K562 (cell line): Measurements from ENCODE around the gene CFAP54.

Experiments used
- ARID2 ChIP-seq: fragments of 450-650 bp; IDR thresholded peaks from 2 replicates; pipeline ENCODE4 v1.6.1; 2017; ENCODE audit warnings: antibody characterized with exemption, mild to moderate bottlenecking
- ATF3 ChIP-seq, 2 experiments: fragments of 450-650 bp in 1 of 2; sonication (generic) in 1 of 2; formaldehyde crosslinking in 1 of 2; IDR thresholded peaks in 1 of 2; conservative IDR thresholded peaks in 1 of 2; 2 replicates each; pipeline versions ENCODE4 v1.6.1 to v1.8.1; 2016 to 2023; ENCODE audit warnings: mild to moderate bottlenecking in 2 of 2, moderate library complexity in 2 of 2, inconsistent platforms in 1 of 2, missing genetic modification reagents in 1 of 2
- BMI1 ChIP-seq: fragments of 150-350 bp; IDR thresholded peaks from 2 replicates; pipeline ENCODE4 v1.6.1; 2014; ENCODE audit warnings: low read length
- BRD4 ChIP-seq: fragments of 200-600 bp; sonication (generic); IDR thresholded peaks from 2 replicates; pipeline ENCODE4 v1.6.1; 2017; ENCODE audit warnings: inconsistent platforms
- CTCF ChIP-seq, 3 experiments: IDR thresholded peaks in 2 of 3; conservative IDR thresholded peaks in 1 of 3; 2 replicates each; pipeline ENCODE4 v1.5.1; 2011 to 2012; ENCODE audit warnings: low read length in 3 of 3, mild to moderate bottlenecking in 3 of 3, control low read depth in 2 of 3, improper control_type of control experiment in 1 of 3, inconsistent platforms in 1 of 3, low read depth in 1 of 3, mixed read lengths in 1 of 3, moderate library complexity in 1 of 3; ENCODE audit not compliant: insufficient read depth in 2 of 3
- ELK3 ChIP-seq: fragments of 450-650 bp; formaldehyde crosslinking; IDR thresholded peaks from 2 replicates; pipeline ENCODE4 v1.4.0; 2020; ENCODE audit warnings: mild to moderate bottlenecking
- ESRRA ChIP-seq: fragments of 450-650 bp; IDR thresholded peaks from 2 replicates; pipeline ENCODE4 v1.6.1; 2014; ENCODE audit warnings: low read depth, mild to moderate bottlenecking, moderate library complexity, borderline replicate concordance
- EZH2 ChIP-seq: IDR thresholded peaks from 2 replicates; pipeline ENCODE4 v1.6.1; 2012; ENCODE audit warnings: low read depth, mild to moderate bottlenecking, inconsistent platforms, low read length, borderline replicate concordance
- FOSL1 ChIP-seq: fragments of 200-800 bp; sonication (Bioruptor generic); conservative IDR thresholded peaks from 2 replicates; pipeline ENCODE4 v1.6.1; 2016; ENCODE audit warnings: missing genetic modification characterization, missing compliant biosample characterization
- MTA1 ChIP-seq: fragments of 450-650 bp; IDR thresholded peaks from 2 replicates; pipeline ENCODE4 v1.6.1; 2017; ENCODE audit warnings: borderline replicate concordance
- RFX5 ChIP-seq: IDR thresholded peaks from 2 replicates; pipeline ENCODE4 v1.6.1; 2011; ENCODE audit warnings: low read depth, mild to moderate bottlenecking, improper control_type of control experiment, low read length
- TFAP4 ChIP-seq: sonication (generic); formaldehyde crosslinking; IDR thresholded peaks from 2 replicates; pipeline ENCODE4 v1.8.0; 2022; ENCODE audit warnings: missing genetic modification reagents, mild to moderate bottlenecking, moderate library complexity, borderline replicate concordance
- YY1 ChIP-seq, 3 experiments: IDR thresholded peaks; 2 replicates each; pipeline ENCODE4 v1.6.1; 2011; ENCODE audit warnings: low read length in 2 of 3, mild to moderate bottlenecking in 2 of 3, moderate library complexity in 2 of 3, borderline replicate concordance in 1 of 3, control low read depth in 1 of 3, low read depth in 1 of 3; ENCODE audit not compliant: insufficient read depth in 3 of 3, insufficient replicate concordance in 2 of 3, control insufficient read depth in 1 of 3, insufficient read length in 1 of 3; ENCODE audit errors: extremely low read depth in 1 of 3

- no peak for TF ChIP-seq YY1 (IDR thresholded peaks at IDR 0.05; ENCODE audit: borderline replicate concordance in 1 of 3, control insufficient read depth in 1 of 3, extremely low read depth in 1 of 3, insufficient read depth in 3 of 3, insufficient read length in 1 of 3, insufficient replicate concordance in 2 of 3, low read depth in 1 of 3, low read length in 2 of 3)
- no peak for TF ChIP-seq ESRRA
- no peak for TF ChIP-seq CTCF (IDR thresholded peaks at IDR 0.05 in 2 of 3, conservative IDR thresholded peaks at IDR 0.05 in 1 of 3; ENCODE audit: insufficient read depth in 2 of 3, low read depth in 1 of 3, low read length in 3 of 3)
- no peak for TF ChIP-seq EZH2
- no peak for TF ChIP-seq FOSL1 (tag)
- no peak for TF ChIP-seq BRD4
- no peak for TF ChIP-seq ARID2
- TF ChIP-seq ELK3 (CRISPR knock-in tag): no peak
- no peak for TF ChIP-seq RFX5
- TF ChIP-seq TFAP4: no peak
- TF ChIP-seq MTA1: no peak
- no peak for TF ChIP-seq BMI1
- no peak for TF ChIP-seq ATF3 (IDR thresholded peaks at IDR 0.05)
- no peak for TF ChIP-seq ATF3 (CRISPR knock-in tag; conservative IDR thresholded peaks at IDR 0.05)
Observed at GRCh38 chr12:96870946-96871345, 381.6 kb downstream of the CFAP54 start.
